Stimulated activated CD8-positive, alpha-beta memory T cell treated with anti-CD3 and anti-CD28 coated beads, Interleukin-7, amount 100 ng/mL, for 4 hours (primary cell): ENCODE results near the gene ARG2.
A peak's percentile ranks its signal among the peaks of the same experiment; 100 is the strongest.

Source experiments
- DNase-seq, 2 donors: peaks; one replicate each; pipeline ENCODE4 v3.0.0-alpha.2; 2020; ENCODE audit warnings: low read depth in 2 of 2

ARG2 gene

DNA sequence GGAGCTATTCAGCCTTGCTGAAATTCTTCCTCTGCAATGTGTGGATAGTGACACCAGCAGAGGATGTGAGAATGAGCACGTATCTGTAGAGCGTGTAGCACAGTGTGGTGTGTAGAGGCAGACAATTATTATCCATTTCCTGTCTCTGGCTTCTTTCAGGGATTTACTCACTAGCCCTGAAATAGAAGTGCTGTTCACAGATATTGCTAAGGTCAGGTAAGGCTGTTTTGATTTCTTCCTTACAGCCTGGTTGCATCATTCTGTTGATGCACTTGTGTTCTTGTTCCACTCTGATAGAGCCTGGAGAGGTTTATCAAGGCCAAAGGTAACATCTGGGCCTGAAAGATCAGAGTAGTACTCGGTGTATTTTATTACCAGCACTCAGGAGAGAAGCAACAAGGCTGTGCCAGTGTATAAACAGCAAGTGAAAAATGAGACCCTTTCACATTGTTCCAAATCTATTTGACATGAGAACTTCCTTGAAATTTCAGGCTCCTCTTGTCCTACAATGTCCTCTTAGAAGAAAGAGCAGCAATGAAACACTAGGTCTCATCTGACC, 16.7 kb downstream of the ARG2 start:
- no peak for DNase-seq

- DNase-seq, result no peak
These were observed 18.9 kb downstream of the ARG2 start for GRCh38 chr14:67638642-67639041.

- no peak for DNase-seq
These were observed 21.8 kb downstream of the ARG2 start for GRCh38 chr14:67641480-67641879.

DNA sequence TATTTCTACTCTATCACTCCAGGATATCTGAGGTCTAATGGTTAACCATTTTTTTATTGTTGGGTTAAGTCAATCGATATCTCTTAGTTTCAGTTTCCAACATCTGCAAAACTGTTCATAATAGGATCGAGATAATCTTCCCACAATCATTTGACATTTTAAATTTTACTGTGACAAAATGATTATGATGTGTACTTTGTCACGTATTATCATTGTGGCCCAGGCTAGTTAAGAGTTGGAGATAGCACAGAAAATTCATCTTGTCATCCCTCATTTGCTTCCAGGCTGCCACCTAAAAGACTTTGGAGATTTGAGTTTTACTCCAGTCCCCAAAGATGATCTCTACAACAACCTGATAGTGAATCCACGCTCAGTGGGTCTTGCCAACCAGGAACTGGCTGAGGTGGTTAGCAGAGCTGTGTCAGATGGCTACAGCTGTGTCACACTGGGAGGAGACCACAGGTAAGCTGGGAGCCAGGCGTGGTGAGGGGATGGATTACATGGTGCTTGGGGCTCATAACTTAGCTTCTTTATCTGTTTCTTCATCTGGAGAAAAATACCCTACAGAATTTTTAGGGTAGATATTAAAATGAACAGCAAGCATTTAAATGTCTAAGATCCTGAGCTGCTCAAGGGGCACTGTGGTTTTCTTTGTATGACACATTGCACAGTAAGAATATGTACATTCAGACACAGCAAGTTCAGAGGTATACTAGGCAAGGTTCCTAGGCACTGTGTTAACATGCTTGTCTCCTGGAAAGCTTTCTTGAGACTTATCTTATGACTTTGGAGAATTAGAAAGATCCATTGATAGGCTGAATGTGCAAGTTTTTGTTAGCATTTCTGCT, 22.4 kb downstream of the ARG2 start:
- no peak for DNase-seq

DNA sequence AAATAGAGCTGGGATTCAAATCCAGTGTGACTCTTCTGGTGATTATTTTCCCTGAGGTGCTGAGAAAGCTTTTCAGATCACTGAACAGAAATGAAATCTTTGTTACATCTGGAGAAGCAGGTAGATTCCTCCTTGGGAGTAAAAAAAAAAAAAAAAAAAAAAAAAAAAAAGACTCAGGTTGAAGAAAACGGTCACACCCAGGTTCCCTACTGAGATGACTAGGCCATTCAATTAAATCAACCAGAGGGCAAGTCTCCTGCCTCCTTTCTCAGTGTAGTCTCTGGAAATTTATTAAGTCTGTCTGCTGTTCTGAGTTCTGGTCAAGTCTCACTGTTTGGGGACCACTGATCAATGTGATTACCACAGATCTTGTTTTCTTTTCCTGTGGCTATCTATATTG, 24.0 kb downstream of the ARG2 start:
- no peak for DNase-seq

GRCh38 chr14:67644428-67644827, 24.7 kb downstream of the ARG2 start:
- DNase-seq, result no peak

GRCh38 chr14:67645414-67645813, 25.7 kb downstream of the ARG2 start:
- DNase-seq, result no peak

GRCh38 chr14:67646131-67646530, 26.4 kb downstream of the ARG2 start:
- no peak for DNase-seq

DNA sequence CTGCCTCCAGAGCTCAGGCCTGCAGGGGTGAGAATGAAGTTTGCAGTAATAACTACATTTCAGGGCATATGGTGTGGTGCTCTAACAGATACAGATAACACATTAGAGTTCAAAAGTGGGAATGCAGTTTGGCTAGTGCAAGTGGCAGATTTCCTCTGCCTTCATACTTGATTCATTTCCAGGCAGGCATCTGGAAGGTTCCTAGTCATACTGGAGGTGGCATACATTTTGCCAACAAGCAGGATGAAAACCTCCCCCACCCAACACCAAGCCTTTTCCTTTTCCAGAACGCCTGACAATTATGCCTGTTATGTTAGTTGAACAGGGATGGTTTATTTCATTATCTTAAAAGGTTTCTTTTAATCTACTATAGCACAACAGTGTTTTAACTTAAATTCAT, 30.4 kb downstream of the ARG2 start:
- no peak for DNase-seq

GRCh38 chr14:67650694-67651093, 31.0 kb downstream of the ARG2 start:
- DNase-seq, result no peak

DNA sequence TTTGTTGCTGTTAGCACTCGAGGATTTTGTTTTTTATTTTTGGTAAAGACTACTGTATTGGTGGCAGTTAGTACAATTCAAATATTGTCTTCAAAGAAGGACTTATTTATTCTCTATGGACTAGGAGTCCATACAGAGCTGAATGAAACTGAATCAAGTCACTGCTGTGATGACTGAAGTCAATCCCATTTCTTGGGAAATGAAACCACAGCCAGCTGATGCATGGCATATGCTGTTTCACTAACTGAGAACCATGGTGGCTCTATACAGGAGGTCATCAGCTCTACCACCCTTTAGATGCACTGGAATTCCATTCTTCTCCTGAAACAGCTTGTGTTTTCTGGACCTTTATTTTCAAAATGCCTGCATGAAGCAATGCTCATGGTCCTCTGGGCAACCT, 32.5 kb downstream of the ARG2 start:
- no peak for DNase-seq

GRCh38 chr14:67653651-67654280, 34.0 kb downstream of the ARG2 start:
- no peak for DNase-seq

DNA sequence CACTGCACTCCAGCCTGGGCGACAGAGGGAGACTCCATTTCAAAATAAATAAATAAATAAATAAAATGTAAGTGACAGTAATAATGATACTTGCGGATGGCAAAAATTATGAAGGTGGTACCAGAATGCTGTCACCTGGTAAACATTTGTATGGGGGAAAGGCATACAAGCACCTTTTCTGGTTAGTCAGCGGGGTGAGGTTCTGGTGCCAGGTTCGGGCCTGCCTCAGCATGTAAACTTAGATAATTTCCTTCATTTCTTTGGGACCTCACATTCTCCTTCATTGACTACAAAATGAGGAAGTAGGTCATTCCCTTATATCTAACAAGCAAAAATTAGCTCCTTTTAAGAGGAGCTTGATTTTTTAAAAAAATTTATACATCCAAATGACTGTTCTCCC, 43.9 kb downstream of the ARG2 start:
- no peak for DNase-seq

GRCh38 chr14:67665868-67666267, 46.1 kb downstream of the ARG2 start:
- no peak for DNase-seq

- DNase-seq, result no peak
These were observed 47.2 kb downstream of the ARG2 start for GRCh38 chr14:67666750-67667449.

DNA sequence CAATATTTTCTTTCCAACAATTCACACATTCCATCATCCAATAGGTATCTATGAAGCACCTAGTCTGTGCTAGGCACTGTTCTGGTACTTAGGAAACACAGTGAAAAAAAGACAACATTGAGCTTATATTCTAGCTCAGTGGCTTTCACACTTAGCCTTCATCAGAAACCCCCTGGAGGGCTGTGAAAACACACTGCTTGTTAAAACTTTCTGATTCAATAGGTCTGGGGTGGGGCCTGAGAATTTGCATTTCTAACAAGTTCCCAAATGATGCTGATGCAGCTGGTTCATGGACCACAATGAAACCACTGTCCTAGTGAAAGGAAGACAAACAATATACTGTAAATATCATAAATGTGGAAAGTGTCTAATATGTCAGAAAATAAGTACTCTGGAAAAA, 48.8 kb downstream of the ARG2 start:
- DNase-seq, result no peak

- DNase-seq, result no peak
These were observed 53.7 kb downstream of the ARG2 start for GRCh38 chr14:67673451-67673850.

DNA sequence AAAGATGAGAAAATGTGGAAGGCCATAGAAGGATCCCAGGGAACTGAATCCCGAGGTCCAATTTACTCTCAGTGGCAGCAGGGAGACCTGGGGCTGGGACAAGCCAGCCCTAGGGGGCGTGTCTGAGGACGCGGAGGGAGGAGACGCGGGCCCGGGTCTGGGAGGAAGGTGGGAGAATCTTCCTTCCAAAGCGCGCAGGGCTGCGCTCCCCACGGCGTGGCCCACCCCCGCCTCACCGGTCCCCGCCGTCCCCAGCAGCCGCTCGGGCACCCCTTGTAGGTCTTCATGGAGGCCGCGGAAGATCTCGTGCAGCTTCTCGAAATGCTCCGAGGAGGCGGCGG, 54.4 kb downstream of the ARG2 start:
- peak in 1 of 2 donors; percentile 31 for DNase-seq

DNA sequence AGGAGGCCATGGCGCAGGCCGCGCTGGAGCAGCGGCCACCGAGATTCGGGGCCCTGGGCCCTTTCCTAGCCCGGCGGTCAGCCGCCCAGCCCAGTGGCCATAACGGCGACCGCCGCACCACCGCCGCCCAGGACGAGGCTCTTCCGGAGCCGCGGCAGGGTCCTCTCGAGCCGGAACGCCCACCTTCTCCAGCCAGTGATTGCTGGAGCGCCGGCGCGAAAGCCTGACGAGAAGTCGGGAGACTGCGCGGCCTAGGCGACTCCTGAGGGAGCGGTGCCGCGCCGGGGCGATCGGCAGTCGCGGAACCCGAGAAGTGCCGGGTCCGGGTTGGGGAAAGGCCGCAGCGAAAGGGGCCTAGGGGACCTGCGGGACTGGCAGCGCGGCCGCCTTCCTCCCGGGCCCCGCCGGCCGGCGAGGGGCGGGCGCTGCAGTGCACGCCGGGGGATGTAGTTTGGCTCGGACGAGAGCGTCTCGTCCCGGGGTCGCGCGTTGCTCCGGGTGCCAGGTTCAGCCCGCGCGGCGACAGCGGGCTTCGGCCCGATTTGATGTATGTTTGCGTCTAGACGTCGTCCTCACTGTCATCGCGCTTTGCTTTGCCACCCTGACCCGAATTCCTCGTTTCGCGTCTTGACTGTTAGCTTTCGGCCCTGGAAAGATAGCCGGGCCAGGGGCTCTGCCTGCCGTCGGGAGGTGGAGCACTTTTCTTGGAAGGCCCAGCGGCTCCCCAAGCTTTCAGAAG, 54.9 kb downstream of the ARG2 start, which contains the start of gene VTI1B:
Gene VTI1B (minus strand): TSS at position 153 of the 739 bp plus-strand sequence. CDS start 143 bp downstream, at position 10.
- DNase-seq, result peak in 1 of 2 donors; percentile 74

DNA sequence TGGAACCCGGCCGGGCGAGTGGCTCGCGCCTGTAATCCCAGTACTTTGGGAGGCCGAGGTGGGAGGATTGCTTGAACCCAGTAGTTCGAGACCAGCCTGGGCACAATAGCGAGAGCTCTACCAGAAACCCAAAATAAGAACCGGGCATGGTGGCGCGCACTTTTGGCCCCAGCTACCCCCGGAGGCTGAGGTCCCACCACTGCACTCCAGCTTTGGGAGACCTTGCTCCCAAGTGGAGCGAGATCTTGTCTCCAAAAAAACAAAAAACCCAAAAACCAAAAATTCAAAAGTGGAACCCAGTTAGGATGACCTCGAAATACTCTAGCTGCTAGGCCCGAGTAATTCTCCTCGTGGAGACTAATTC, 55.5 kb downstream of the ARG2 start:
- no peak for DNase-seq

GRCh38 chr14:67679006-67679405, 59.3 kb downstream of the ARG2 start:
- no peak for DNase-seq

GRCh38 chr14:67680121-67680602, 60.4 kb downstream of the ARG2 start:
- DNase-seq, result no peak
